Measurements from ENCODE around the gene TPCN2. TPM values are rescaled to one million over a fixed set of nuclear protein-coding genes. Genes with fewer than 3 reads are reported as not detected.
"Not testable (repeated sequence)": the region's sequence is repeated elsewhere in the genome, so short reads cannot be mapped to it uniquely, and the experiment has no call there.

TPCN2 gene
- total RNA-seq, 1 donor from 2014 or later = 19.1 TPM

GRCh38 chr11:69136471-69136870 is 87.7 kb downstream of the TPCN2 start:
- Mint-ChIP-seq H3K4me1 (ENCODE audit: low read depth) (peaks cover 9% of the 10 kb centered on the region), H3K27me3 (ENCODE audit: low read depth) (no peaks in the 10 kb centered on the region), H3K36me3 (ENCODE audit: low read depth) (peaks cover 6% of the 10 kb centered on the region), H3K27ac (no peak overlapping the region), H3K9me3 (peaks cover 15% of the 10 kb centered on the region), H3K4me3 (ENCODE audit: low read depth) (no peak overlapping the region)
- DNase-seq (ENCODE audit: low spot score) = no peak
- intact Hi-C loops (cut with micrococcal nuclease) = no loop called here

GRCh38 chr11:69137151-69137844 is 88.6 kb downstream of the TPCN2 start:
- Mint-ChIP-seq H3K4me1 (ENCODE audit: low read depth) (peaks cover 9% of the 10 kb centered on the region), H3K4me3 (ENCODE audit: low read depth) (no peak overlapping the region), H3K9me3 (peaks cover 15% of the 10 kb centered on the region), H3K36me3 (ENCODE audit: low read depth) (peaks cover 6% of the 10 kb centered on the region), H3K27ac (no peak overlapping the region), H3K27me3 (ENCODE audit: low read depth) (peaks cover 2% of the 10 kb centered on the region)
- DNase-seq (ENCODE audit: low spot score) = no peak
- intact Hi-C loops (cut with micrococcal nuclease) = no loop called here

GRCh38 chr11:69138265-69138664 is 89.5 kb downstream of the TPCN2 start:
- intact Hi-C loops (cut with micrococcal nuclease) = no loop called here
- no peak overlapping the region for H3K27ac Mint-ChIP-seq
- H3K36me3 Mint-ChIP-seq (ENCODE audit: low read depth) = peaks cover 6% of the 10 kb centered on the region
- H3K4me1 Mint-ChIP-seq (ENCODE audit: low read depth) = peaks cover 9% of the 10 kb centered on the region
- no peak overlapping the region for H3K4me3 Mint-ChIP-seq (ENCODE audit: low read depth)
- peaks cover 2% of the 10 kb centered on the region for H3K27me3 Mint-ChIP-seq (ENCODE audit: low read depth)
- no peak for DNase-seq (ENCODE audit: low spot score)
- H3K9me3 Mint-ChIP-seq = peaks cover 14% of the 10 kb centered on the region

- H3K27ac Mint-ChIP-seq; H3K9me3 Mint-ChIP-seq; intact Hi-C loops (cut with micrococcal nuclease); DNase-seq (ENCODE audit: low spot score); H3K27me3 Mint-ChIP-seq (ENCODE audit: low read depth); H3K4me3 Mint-ChIP-seq (ENCODE audit: low read depth); H3K36me3 Mint-ChIP-seq (ENCODE audit: low read depth): not testable (repeated sequence)
- peaks cover 13% of the 10 kb centered on the region for H3K4me1 Mint-ChIP-seq (ENCODE audit: low read depth)
Measured at GRCh38 chr11:69140161-69140560, 91.4 kb downstream of the TPCN2 start.

GRCh38 chr11:69140635-69141034 is 91.9 kb downstream of the TPCN2 start:
- Mint-ChIP-seq H3K36me3 (ENCODE audit: low read depth) (peaks cover 6% of the 10 kb centered on the region), H3K4me1 (ENCODE audit: low read depth) (peaks cover 13% of the 10 kb centered on the region), H3K27me3 (ENCODE audit: low read depth) (peaks cover 2% of the 10 kb centered on the region), H3K27ac (no peak overlapping the region), H3K9me3 (peaks cover 6% of the 10 kb centered on the region), H3K4me3 (ENCODE audit: low read depth) (no peak overlapping the region)
- no peak for DNase-seq (ENCODE audit: low spot score)
- intact Hi-C loops (cut with micrococcal nuclease) = no loop called here

GRCh38 chr11:69141742-69142141 is 93.0 kb downstream of the TPCN2 start:
- Mint-ChIP-seq H3K9me3 (peaks cover 13% of the 10 kb centered on the region), H3K4me3 (ENCODE audit: low read depth) (no peak overlapping the region), H3K4me1 (ENCODE audit: low read depth) (peaks cover 8% of the 10 kb centered on the region), H3K36me3 (ENCODE audit: low read depth) (no peaks in the 10 kb centered on the region), H3K27me3 (ENCODE audit: low read depth) (peaks cover 2% of the 10 kb centered on the region), H3K27ac (no peak overlapping the region)
- no peak for DNase-seq (ENCODE audit: low spot score)
- intact Hi-C loops (cut with micrococcal nuclease) = no loop called here

GRCh38 chr11:69142895-69143294 is 94.2 kb downstream of the TPCN2 start:
- Mint-ChIP-seq H3K27me3 (ENCODE audit: low read depth) (peaks cover 2% of the 10 kb centered on the region), H3K4me1 (ENCODE audit: low read depth) (peaks cover 8% of the 10 kb centered on the region), H3K36me3 (ENCODE audit: low read depth) (no peaks in the 10 kb centered on the region), H3K9me3 (peaks cover 19% of the 10 kb centered on the region), H3K27ac (no peak overlapping the region), H3K4me3 (ENCODE audit: low read depth) (no peak overlapping the region)
- no peak for DNase-seq (ENCODE audit: low spot score)
- intact Hi-C loops (cut with micrococcal nuclease) = no loop called here

GRCh38 chr11:69144316-69145049 is 95.8 kb downstream of the TPCN2 start:
- no peak for DNase-seq (ENCODE audit: low spot score)
- intact Hi-C loops (cut with micrococcal nuclease) = no loop called here
- Mint-ChIP-seq H3K4me1 (ENCODE audit: low read depth) (peaks cover 11% of the 10 kb centered on the region), H3K27me3 (ENCODE audit: low read depth) (peaks cover 2% of the 10 kb centered on the region), H3K27ac (no peak overlapping the region), H3K4me3 (ENCODE audit: low read depth) (no peak overlapping the region), H3K36me3 (ENCODE audit: low read depth) (peaks cover 3% of the 10 kb centered on the region), H3K9me3 (peaks cover 24% of the 10 kb centered on the region)

GRCh38 chr11:69145050-69145380 is 96.3 kb downstream of the TPCN2 start:
- no peak overlapping the region for H3K4me3 Mint-ChIP-seq (ENCODE audit: low read depth)

GRCh38 chr11:69148377-69148762 is 99.6 kb downstream of the TPCN2 start:
- H3K4me1 Mint-ChIP-seq (ENCODE audit: low read depth) = peaks cover 11% of the 10 kb centered on the region
- intact Hi-C loops (cut with micrococcal nuclease) = no loop called here
- H3K27me3 Mint-ChIP-seq (ENCODE audit: low read depth) = no peaks in the 10 kb centered on the region
- no peak overlapping the region for H3K27ac Mint-ChIP-seq
- H3K36me3 Mint-ChIP-seq (ENCODE audit: low read depth) = peaks cover 3% of the 10 kb centered on the region
- no peak for DNase-seq (ENCODE audit: low spot score)
- no peak overlapping the region for H3K4me3 Mint-ChIP-seq (ENCODE audit: low read depth)
- H3K9me3 Mint-ChIP-seq = peaks cover 30% of the 10 kb centered on the region

More at GRCh38 chr11:69145050-69145380, 96.3 kb downstream of the TPCN2 start:
- DNase-seq (ENCODE audit: low spot score) = no peak
- H3K27ac Mint-ChIP-seq = no peak overlapping the region
- peaks cover 3% of the 10 kb centered on the region for H3K36me3 Mint-ChIP-seq (ENCODE audit: low read depth)
- peaks cover 11% of the 10 kb centered on the region for H3K4me1 Mint-ChIP-seq (ENCODE audit: low read depth)
- H3K9me3 Mint-ChIP-seq = peaks cover 24% of the 10 kb centered on the region
- intact Hi-C loops (cut with micrococcal nuclease) = no loop called here
- H3K27me3 Mint-ChIP-seq (ENCODE audit: low read depth) = peaks cover 2% of the 10 kb centered on the region

GRCh38 chr11:69148806-69149205 is 100.1 kb downstream of the TPCN2 start:
- peaks cover 11% of the 10 kb centered on the region for H3K4me1 Mint-ChIP-seq (ENCODE audit: low read depth)
- no peak overlapping the region for H3K4me3 Mint-ChIP-seq (ENCODE audit: low read depth)
- no peak overlapping the region for H3K27ac Mint-ChIP-seq
- intact Hi-C loops (cut with micrococcal nuclease) = no loop called here
- H3K36me3 Mint-ChIP-seq (ENCODE audit: low read depth) = peaks cover 3% of the 10 kb centered on the region
- peaks cover 30% of the 10 kb centered on the region for H3K9me3 Mint-ChIP-seq
- DNase-seq (ENCODE audit: low spot score) = no peak
- no peaks in the 10 kb centered on the region for H3K27me3 Mint-ChIP-seq (ENCODE audit: low read depth)

GRCh38 chr11:69149338-69150045 is 100.8 kb downstream of the TPCN2 start:
- H3K4me3 Mint-ChIP-seq (ENCODE audit: low read depth); DNase-seq (ENCODE audit: low spot score); H3K36me3 Mint-ChIP-seq (ENCODE audit: low read depth); H3K27ac Mint-ChIP-seq; intact Hi-C loops (cut with micrococcal nuclease); H3K4me1 Mint-ChIP-seq (ENCODE audit: low read depth); H3K27me3 Mint-ChIP-seq (ENCODE audit: low read depth): not testable (repeated sequence)
- peaks cover 30% of the 10 kb centered on the region for H3K9me3 Mint-ChIP-seq

- H3K9me3 Mint-ChIP-seq = peaks cover 30% of the 10 kb centered on the region
- no peak overlapping the region for H3K27ac Mint-ChIP-seq
- intact Hi-C loops (cut with micrococcal nuclease) = no loop called here
- no peaks in the 10 kb centered on the region for H3K27me3 Mint-ChIP-seq (ENCODE audit: low read depth)
- peaks cover 3% of the 10 kb centered on the region for H3K4me1 Mint-ChIP-seq (ENCODE audit: low read depth)
- no peak overlapping the region for H3K4me3 Mint-ChIP-seq (ENCODE audit: low read depth)
- DNase-seq (ENCODE audit: low spot score) = no peak
- H3K36me3 Mint-ChIP-seq (ENCODE audit: low read depth) = peaks cover 3% of the 10 kb centered on the region
Measured at GRCh38 chr11:69150175-69150574, 101.4 kb downstream of the TPCN2 start.

Data from activated T-helper 2 cell treated with anti-CD3 and anti-CD28 coated beads, Interferon-gamma antibody, Interleukin-2, Interleukin-4, amounts not matched to agents 10 μg/mL and 5 μg/mL and 100 μg/mL, durations not matched to agents 14 hours and 24 hours and 36 hours (primary cell).